ENCODE results near the gene TRIM36. TPM values are rescaled to one million over a fixed set of nuclear protein-coding genes. Genes with fewer than 3 reads are reported as not detected.

TRIM36 gene
- total RNA-seq, 2 donors from 2014 or later, result 4.6 to 15.3 TPM

GRCh38 chr5:115179394-115180164 lies 9.9 kb upstream of the TRIM36 start:
- H3K4me1 ChIP-seq (ENCODE audit: control insufficient read depth in 1 of 2, low read depth in 2 of 2), result peaks cover 6 to 15% of the 10 kb centered on the region in 2 donors
- TF ChIP-seq CTCF (IDR thresholded peaks at IDR 0.05), result no peak
- no peaks in the 10 kb centered on the region for H3K9me3 ChIP-seq
- peak overlapping the region; percentile 80 for H3K4me3 ChIP-seq
- H3K27me3 ChIP-seq (replicated peaks; ENCODE audit: insufficient read depth), result peaks cover 8% of the 10 kb centered on the region
- H3K36me3 ChIP-seq, result no peaks in the 10 kb centered on the region
- peak overlapping the region; percentile 20 to 49 for H3K27ac ChIP-seq
- ATAC-seq (ENCODE audit: insufficient number of reproducible peaks, low FRiP score, low read depth) (no peak), DNase-seq (ENCODE audit: low spot score) (no peak)

GRCh38 chr5:115179030-115179393 lies 9.3 kb upstream of the TRIM36 start:
- Histone ChIP-seq H3K4me3 (peak overlapping the region; percentile 80), H3K27me3 (replicated peaks; ENCODE audit: insufficient read depth) (peaks cover 8% of the 10 kb centered on the region), H3K36me3 (no peaks in the 10 kb centered on the region), H3K27ac (no peak overlapping the region), H3K9me3 (no peaks in the 10 kb centered on the region), H3K4me1 (ENCODE audit: control insufficient read depth in 1 of 2, low read depth in 2 of 2) (peaks cover 6 to 15% of the 10 kb centered on the region in 2 donors)
- ATAC-seq (ENCODE audit: insufficient number of reproducible peaks, low FRiP score, low read depth) (no peak), DNase-seq (ENCODE audit: low spot score) (no peak)
- no peak for TF ChIP-seq CTCF (IDR thresholded peaks at IDR 0.05)

GRCh38 chr5:115170929-115171510 lies 1.3 kb upstream of the TRIM36 start:
- H3K36me3 ChIP-seq, result no peaks in the 10 kb centered on the region
- H3K27ac ChIP-seq, result peak overlapping the region in 1 of 2 donors; percentile 32
- no peaks in the 10 kb centered on the region for H3K9me3 ChIP-seq
- no peak for TF ChIP-seq CTCF (IDR thresholded peaks at IDR 0.05)
- no peaks in the 10 kb centered on the region for H3K27me3 ChIP-seq (replicated peaks; ENCODE audit: insufficient read depth)
- peaks cover 4 to 10% of the 10 kb centered on the region in 2 donors for H3K4me1 ChIP-seq (ENCODE audit: control insufficient read depth in 1 of 2, low read depth in 2 of 2)
- ATAC-seq (ENCODE audit: insufficient number of reproducible peaks, low FRiP score, low read depth) (no peak), DNase-seq (ENCODE audit: low spot score) (no peak)
- H3K4me3 ChIP-seq, result peak overlapping the region; percentile 97

DNA sequence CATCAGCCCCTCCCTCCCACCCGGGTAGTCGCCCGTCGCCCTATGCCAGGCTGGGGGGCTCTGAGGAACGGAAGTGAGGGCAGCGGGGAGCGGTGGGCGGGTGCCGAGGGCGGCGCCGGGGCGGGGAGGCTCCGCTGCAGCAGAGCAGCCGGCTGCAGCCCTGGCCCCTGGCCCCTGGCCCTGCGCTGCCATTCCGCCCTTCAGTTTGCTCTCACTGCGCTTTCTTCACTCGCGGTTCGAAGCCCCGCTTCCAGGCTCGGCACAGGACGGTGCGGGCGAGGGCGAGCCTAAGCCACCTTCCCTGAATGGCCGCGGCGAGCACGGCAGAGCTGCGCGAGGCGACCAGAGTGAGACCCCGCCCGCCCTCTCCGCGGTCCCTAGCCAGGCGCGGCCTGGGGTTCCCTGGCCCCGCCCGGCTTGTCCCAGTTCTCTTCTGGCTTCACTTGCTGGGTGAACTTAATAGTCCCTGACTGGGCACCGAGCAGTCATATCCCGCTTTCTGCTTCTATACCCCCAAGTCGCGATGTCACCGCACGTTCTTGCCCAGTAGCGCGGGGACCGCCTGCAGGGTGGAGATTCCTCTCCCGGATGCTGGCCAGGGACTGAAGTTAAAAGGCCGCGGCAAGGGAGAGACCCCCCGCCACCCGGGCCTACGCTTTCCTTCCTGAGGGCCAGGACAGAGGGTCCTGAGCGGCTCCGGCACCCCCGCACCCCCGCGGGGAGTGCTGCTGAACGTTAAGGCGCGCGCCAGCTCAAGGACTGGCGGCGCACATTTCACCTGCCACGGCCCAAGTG lies 623 bp upstream of the TRIM36 start:
- H3K9me3 ChIP-seq, result no peaks in the 10 kb centered on the region
- H3K27me3 ChIP-seq (replicated peaks; ENCODE audit: insufficient read depth), result no peaks in the 10 kb centered on the region
- peak overlapping the region; percentile 32 to 46 for H3K27ac ChIP-seq
- H3K4me1 ChIP-seq (ENCODE audit: control insufficient read depth in 1 of 2, low read depth in 2 of 2), result peaks cover 4 to 10% of the 10 kb centered on the region in 2 donors
- H3K36me3 ChIP-seq, result no peaks in the 10 kb centered on the region
- peak overlapping the region; percentile 97 for H3K4me3 ChIP-seq
- ATAC-seq (ENCODE audit: insufficient number of reproducible peaks, low FRiP score, low read depth) (peak; percentile 23), DNase-seq (ENCODE audit: low spot score) (no peak)
- no peak for TF ChIP-seq CTCF (IDR thresholded peaks at IDR 0.05)
